T-helper 1 cell treated with Interleukin-12 subunit alpha and Interleukin-12 subunit beta and Interleukin-4 antibody, amounts not matched to agents 30 μg/mL and 1 μg/mL, for 36 hours (primary cell): ENCODE data around the gene RHBG.

Experiments used
- H3K27ac Mint-ChIP-seq: one replicate; pipeline ENCODE4 v1.8.0; 2021; ENCODE audit warnings: mild to moderate bottlenecking, mixed read lengths
- H3K27me3 Mint-ChIP-seq: one replicate; pipeline ENCODE4 v1.8.0; 2021; ENCODE audit warnings: low read depth, mixed read lengths
- H3K36me3 Mint-ChIP-seq: one replicate; pipeline ENCODE4 v1.8.0; 2021; ENCODE audit warnings: low read depth, mixed read lengths
- H3K4me1 Mint-ChIP-seq: one replicate; pipeline ENCODE4 v1.8.0; 2021; ENCODE audit warnings: low read depth, mixed read lengths
- H3K4me3 Mint-ChIP-seq: one replicate; pipeline ENCODE4 v1.8.0; 2021; ENCODE audit warnings: mild to moderate bottlenecking, moderate library complexity, mixed read lengths
- H3K9me3 Mint-ChIP-seq: one replicate; pipeline ENCODE4 v1.8.0; 2021; ENCODE audit warnings: mixed read lengths

Gene RHBG

GRCh38 chr1:156372876-156373275, 3.9 kb downstream of the RHBG start:
- H3K9me3 Mint-ChIP-seq = no peaks in the 10 kb centered on the region
- H3K36me3 Mint-ChIP-seq = no peaks in the 10 kb centered on the region
- H3K27ac Mint-ChIP-seq = no peak overlapping the region
- H3K27me3 Mint-ChIP-seq = peaks cover 57% of the 10 kb centered on the region
- no peak overlapping the region for H3K4me3 Mint-ChIP-seq
- H3K4me1 Mint-ChIP-seq = no peaks in the 10 kb centered on the region

- no peaks in the 10 kb centered on the region for H3K4me1 Mint-ChIP-seq
- H3K9me3 Mint-ChIP-seq = no peaks in the 10 kb centered on the region
- H3K27me3 Mint-ChIP-seq = peaks cover 50% of the 10 kb centered on the region
Measured at GRCh38 chr1:156373546-156373945, 4.5 kb downstream of the RHBG start.

GRCh38 chr1:156376146-156376545, 7.1 kb downstream of the RHBG start:
- Mint-ChIP-seq H3K27me3 (peaks cover 34% of the 10 kb centered on the region), H3K4me3 (no peak overlapping the region), H3K27ac (no peak overlapping the region), H3K36me3 (no peaks in the 10 kb centered on the region), H3K4me1 (no peaks in the 10 kb centered on the region), H3K9me3 (no peaks in the 10 kb centered on the region)

More at GRCh38 chr1:156373546-156373945, 4.5 kb downstream of the RHBG start:
- Mint-ChIP-seq H3K36me3 (no peaks in the 10 kb centered on the region), H3K27ac (no peak overlapping the region), H3K4me3 (no peak overlapping the region)

GRCh38 chr1:156376958-156377919, 8.2 kb downstream of the RHBG start:
- H3K27ac Mint-ChIP-seq = no peak overlapping the region
- no peaks in the 10 kb centered on the region for H3K4me1 Mint-ChIP-seq
- H3K4me3 Mint-ChIP-seq = no peak overlapping the region
- no peaks in the 10 kb centered on the region for H3K36me3 Mint-ChIP-seq
- H3K27me3 Mint-ChIP-seq = peaks cover 25% of the 10 kb centered on the region
- no peaks in the 10 kb centered on the region for H3K9me3 Mint-ChIP-seq

GRCh38 chr1:156378557-156378956, 9.5 kb downstream of the RHBG start:
- peaks cover 13% of the 10 kb centered on the region for H3K27me3 Mint-ChIP-seq
- no peaks in the 10 kb centered on the region for H3K36me3 Mint-ChIP-seq
- no peak overlapping the region for H3K27ac Mint-ChIP-seq
- no peak overlapping the region for H3K4me3 Mint-ChIP-seq
- H3K9me3 Mint-ChIP-seq = no peaks in the 10 kb centered on the region
- no peaks in the 10 kb centered on the region for H3K4me1 Mint-ChIP-seq

GRCh38 chr1:156379420-156380165, 10.6 kb downstream of the RHBG start:
- no peaks in the 10 kb centered on the region for H3K9me3 Mint-ChIP-seq
- no peak overlapping the region for H3K4me3 Mint-ChIP-seq
- H3K36me3 Mint-ChIP-seq = no peaks in the 10 kb centered on the region
- H3K27me3 Mint-ChIP-seq = peaks cover 5% of the 10 kb centered on the region
- H3K27ac Mint-ChIP-seq = no peak overlapping the region
- H3K4me1 Mint-ChIP-seq = no peaks in the 10 kb centered on the region

- peaks cover 4% of the 10 kb centered on the region for H3K4me1 Mint-ChIP-seq
- no peaks in the 10 kb centered on the region for H3K36me3 Mint-ChIP-seq
- H3K27ac Mint-ChIP-seq = no peak overlapping the region
- H3K4me3 Mint-ChIP-seq = no peak overlapping the region
- peaks cover 18% of the 10 kb centered on the region for H3K27me3 Mint-ChIP-seq
- H3K9me3 Mint-ChIP-seq = no peaks in the 10 kb centered on the region
Measured at GRCh38 chr1:156382561-156382960, 13.6 kb downstream of the RHBG start.

GRCh38 chr1:156383023-156383422, 14.0 kb downstream of the RHBG start:
- Mint-ChIP-seq H3K27me3 (peaks cover 23% of the 10 kb centered on the region), H3K9me3 (no peaks in the 10 kb centered on the region), H3K4me3 (no peak overlapping the region), H3K36me3 (no peaks in the 10 kb centered on the region), H3K4me1 (peaks cover 4% of the 10 kb centered on the region), H3K27ac (no peak overlapping the region)

GRCh38 chr1:156384007-156384406, 15.0 kb downstream of the RHBG start:
- H3K27me3 Mint-ChIP-seq = peaks cover 27% of the 10 kb centered on the region
- H3K9me3 Mint-ChIP-seq = no peaks in the 10 kb centered on the region
- no peak overlapping the region for H3K27ac Mint-ChIP-seq
- H3K36me3 Mint-ChIP-seq = no peaks in the 10 kb centered on the region
- H3K4me3 Mint-ChIP-seq = no peak overlapping the region
- peaks cover 4% of the 10 kb centered on the region for H3K4me1 Mint-ChIP-seq

- Mint-ChIP-seq H3K27ac (no peak overlapping the region), H3K4me3 (no peak overlapping the region), H3K27me3 (peaks cover 34% of the 10 kb centered on the region), H3K4me1 (peaks cover 4% of the 10 kb centered on the region), H3K36me3 (no peaks in the 10 kb centered on the region), H3K9me3 (no peaks in the 10 kb centered on the region)
Measured at GRCh38 chr1:156384658-156385057, 15.6 kb downstream of the RHBG start.

GRCh38 chr1:156385534-156386031, 16.6 kb downstream of the RHBG start:
- Mint-ChIP-seq H3K27ac (no peak overlapping the region), H3K9me3 (no peaks in the 10 kb centered on the region), H3K27me3 (peaks cover 43% of the 10 kb centered on the region), H3K4me3 (no peak overlapping the region), H3K36me3 (no peaks in the 10 kb centered on the region), H3K4me1 (peaks cover 4% of the 10 kb centered on the region)

- H3K27me3 Mint-ChIP-seq = peaks cover 44% of the 10 kb centered on the region
Measured at GRCh38 chr1:156386134-156386901, 17.3 kb downstream of the RHBG start.

GRCh38 chr1:156386949-156387869, 18.2 kb downstream of the RHBG start:
- Mint-ChIP-seq H3K4me1 (peaks cover 4% of the 10 kb centered on the region), H3K9me3 (no peaks in the 10 kb centered on the region), H3K27me3 (peaks cover 44% of the 10 kb centered on the region)

More at GRCh38 chr1:156386134-156386901, 17.3 kb downstream of the RHBG start:
- H3K9me3 Mint-ChIP-seq = no peaks in the 10 kb centered on the region
- no peaks in the 10 kb centered on the region for H3K36me3 Mint-ChIP-seq
- peaks cover 4% of the 10 kb centered on the region for H3K4me1 Mint-ChIP-seq
- H3K4me3 Mint-ChIP-seq = no peak overlapping the region
- no peak overlapping the region for H3K27ac Mint-ChIP-seq

More at GRCh38 chr1:156386949-156387869, 18.2 kb downstream of the RHBG start:
- Mint-ChIP-seq H3K4me3 (no peak overlapping the region), H3K36me3 (no peaks in the 10 kb centered on the region), H3K27ac (no peak overlapping the region)
